Liver (tissue), 9 donors: ENCODE results near the gene TFAP2D. TPM values are rescaled to one million over a fixed set of nuclear protein-coding genes. Genes with fewer than 3 reads are reported as not detected.

Experiments
- DNase-seq: peaks from one replicate; pipeline ENCODE4 v3.0.0-alpha.2; 2017; ENCODE audit warnings: low spot score
- H3K27ac ChIP-seq, 2 donors: one replicate each; pipeline ENCODE4 v1.7.0; 2013; ENCODE audit warnings: inconsistent platforms in 2 of 2, low read length in 2 of 2, control low read depth in 1 of 2, low read depth in 1 of 2, mild to moderate bottlenecking in 1 of 2
- H3K27me3 ChIP-seq, 4 donors: one replicate each; pipeline versions ENCODE4 v1.6.1 to v1.7.0; 2013; ENCODE audit warnings: low read length in 3 of 4, inconsistent platforms in 1 of 4, mild to moderate bottlenecking in 1 of 4, moderate library complexity in 1 of 4; ENCODE audit not compliant: control insufficient read depth in 4 of 4, insufficient read depth in 4 of 4
- H3K36me3 ChIP-seq, 4 donors: one replicate each; pipeline versions ENCODE4 v1.6.1 to v1.7.0; 2013; ENCODE audit warnings: low read length in 3 of 4, mild to moderate bottlenecking in 3 of 4, low read depth in 1 of 4, moderate library complexity in 1 of 4; ENCODE audit not compliant: control insufficient read depth in 4 of 4, insufficient read depth in 3 of 4
- H3K4me1 ChIP-seq, 4 donors: one replicate each; pipeline versions ENCODE4 v1.6.1 to v1.7.0; 2013; ENCODE audit warnings: low read length in 3 of 4, mild to moderate bottlenecking in 3 of 4, moderate library complexity in 1 of 4; ENCODE audit not compliant: control insufficient read depth in 4 of 4, insufficient read depth in 4 of 4
- H3K4me3 ChIP-seq, 3 donors: one replicate each; pipeline versions ENCODE4 v1.6.1 to v1.7.0; 2013; ENCODE audit warnings: low read length in 3 of 3, control low read depth in 1 of 3, low read depth in 1 of 3, mild to moderate bottlenecking in 1 of 3
- H3K9ac ChIP-seq, 2 donors: one replicate each; pipeline ENCODE4 v1.7.0; 2013; ENCODE audit warnings: low read length in 2 of 2, mild to moderate bottlenecking in 2 of 2, moderate library complexity in 2 of 2, control low read depth in 1 of 2, low read depth in 1 of 2
- H3K9me3 ChIP-seq, 4 donors: one replicate each; pipeline versions ENCODE4 v1.6.1 to v1.7.0; 2013; ENCODE audit warnings: low read length in 3 of 4; ENCODE audit not compliant: control insufficient read depth in 4 of 4
- ATF3 ChIP-seq: IDR thresholded peaks from 2 replicates; pipeline ENCODE4 v1.6.1; 2016; ENCODE audit warnings: antibody characterized with exemption
- EGR1 ChIP-seq, 2 donors: IDR thresholded peaks; 2 replicates each; pipeline ENCODE4 v1.6.1; 2016 to 2018; ENCODE audit warnings: antibody characterized with exemption in 2 of 2, low read depth in 2 of 2
- FOXA1 ChIP-seq: IDR thresholded peaks from 2 replicates; pipeline ENCODE4 v1.6.1; 2016; ENCODE audit warnings: antibody characterized with exemption
- FOXA2 ChIP-seq: IDR thresholded peaks from 2 replicates; pipeline ENCODE4 v1.6.1; 2016; ENCODE audit warnings: antibody characterized with exemption
- GABPA ChIP-seq, 2 donors: IDR thresholded peaks in 1 of 2; conservative IDR thresholded peaks in 1 of 2; 2 replicates each; pipeline ENCODE4 v1.6.1; 2016; ENCODE audit warnings: antibody characterized with exemption in 2 of 2, mild to moderate bottlenecking in 1 of 2, moderate library complexity in 1 of 2
- HNF4A ChIP-seq, 2 donors: conservative IDR thresholded peaks; 2 replicates each; pipeline ENCODE4 v1.6.1; 2016; ENCODE audit warnings: antibody characterized with exemption in 2 of 2, mild to moderate bottlenecking in 2 of 2
- HNF4G ChIP-seq: IDR thresholded peaks from 2 replicates; pipeline ENCODE4 v1.6.1; 2016; ENCODE audit warnings: antibody characterized with exemption
- JUND ChIP-seq, 2 donors: IDR thresholded peaks; 2 replicates each; pipeline ENCODE4 v1.6.1; 2016; ENCODE audit warnings: antibody characterized with exemption in 2 of 2
- NR2F2 ChIP-seq: IDR thresholded peaks from 2 replicates; pipeline ENCODE4 v1.6.1; 2016; ENCODE audit warnings: antibody characterized with exemption
- RAD21 ChIP-seq, 2 donors: IDR thresholded peaks; 2 replicates each; pipeline ENCODE4 v1.6.1; 2016; ENCODE audit warnings: antibody characterized with exemption in 2 of 2, mild to moderate bottlenecking in 2 of 2
- RXRA ChIP-seq, 2 donors: IDR thresholded peaks; 2 replicates each; pipeline ENCODE4 v1.6.1; 2017 to 2018; ENCODE audit warnings: antibody characterized with exemption in 2 of 2, mild to moderate bottlenecking in 1 of 2
- SP1 ChIP-seq: IDR thresholded peaks from 2 replicates; pipeline ENCODE4 v1.6.1; 2018; ENCODE audit warnings: antibody characterized with exemption, mild to moderate bottlenecking
- TAF1 ChIP-seq: conservative IDR thresholded peaks from 2 replicates; pipeline ENCODE4 v1.6.1; 2016; ENCODE audit warnings: antibody characterized with exemption, mild to moderate bottlenecking
- YY1 ChIP-seq: IDR thresholded peaks from 2 replicates; pipeline ENCODE4 v1.6.1; 2016; ENCODE audit warnings: antibody characterized with exemption, mild to moderate bottlenecking
- WGBS: extraction: QIAGEN DNeasy Blood & Tissue Kit; methylation state at CpG from one replicate; pipeline ENCODE4 v1.1.7; 2013; 5-methylcytosine and 5-hydroxymethylcytosine counted together
- polyA plus RNA-seq, 2 donors: library from polyadenylated mRNA; stranded (reverse) in 1 of 2; unstranded in 1 of 2; fragments of 200-250 nt in 1 of 2; fragments of >200 nt in 1 of 2; fragmentation: Nextera tagmentation in 1 of 2; extraction: Ambion mirVana in 1 of 2; gene quantifications; one replicate each; pipeline versions ENCODE4 v1.2.1 to v1.2.3, GENCODE V29; 2013 to 2015
- total RNA-seq, 2 donors: library from RNA; depleted of rRNA; stranded (reverse); fragments of >200 nt; gene quantifications; one replicate each; pipeline ENCODE4 v1.2.3, GENCODE V29; 2014
- TF ChIP-seq, protein P1 (sequence below): IDR thresholded peaks from 2 replicates; pipeline ENCODE4 v1.6.1; 2016; ENCODE audit warnings: antibody characterized with exemption
- TF ChIP-seq, protein P2 (sequence below): IDR thresholded peaks from 2 replicates; pipeline ENCODE4 v1.6.1; 2016; ENCODE audit warnings: antibody characterized with exemption, mild to moderate bottlenecking
- TF ChIP-seq, protein P3 (sequence below): fragments of 150-350 bp; IDR thresholded peaks from 2 replicates; pipeline ENCODE4 v1.5.1; 2017; ENCODE audit warnings: improper control_type of control experiment, low read depth, low read length; ENCODE audit not compliant: missing input control
- TF ChIP-seq, protein P4 (sequence below): IDR thresholded peaks from 2 replicates; pipeline ENCODE4 v1.6.1; 2016; ENCODE audit warnings: antibody characterized with exemption
- donor health status: healthy.
- donor health status: healthy.
- donor health status: healthy.
- donor health status: healthy.
- donor health status: healthy.

TFAP2D gene
- total and polyA plus RNA-seq, 4 donors: not detected

- TF ChIP-seq HNF4A (conservative IDR thresholded peaks at IDR 0.05): peak; percentile 13 to 56
- TF ChIP-seq RXRA (IDR thresholded peaks at IDR 0.05): no peak
- TF ChIP-seq RAD21 (IDR thresholded peaks at IDR 0.05): no peak
- WGBS: 48% methylated on average over 3 of the region's 3 CpGs
Measured at GRCh38 chr6:50762798-50763197, 49.5 kb downstream of the TFAP2D start.

GRCh38 chr6:50778696-50779095, 65.4 kb downstream of the TFAP2D start:
- Histone ChIP-seq H3K9me3 (no peaks in the 10 kb centered on the region), H3K9ac (no peak overlapping the region), H3K27me3 (peaks cover 0 to 2% (median 0%) of the 10 kb centered on the region in 4 donors), H3K27ac (no peak overlapping the region), H3K4me1 (no peaks in the 10 kb centered on the region), H3K4me3 (no peak overlapping the region), H3K36me3 (no peaks in the 10 kb centered on the region)
- TF ChIP-seq RAD21 (IDR thresholded peaks at IDR 0.05): no peak
- TF ChIP-seq, protein P1, sequence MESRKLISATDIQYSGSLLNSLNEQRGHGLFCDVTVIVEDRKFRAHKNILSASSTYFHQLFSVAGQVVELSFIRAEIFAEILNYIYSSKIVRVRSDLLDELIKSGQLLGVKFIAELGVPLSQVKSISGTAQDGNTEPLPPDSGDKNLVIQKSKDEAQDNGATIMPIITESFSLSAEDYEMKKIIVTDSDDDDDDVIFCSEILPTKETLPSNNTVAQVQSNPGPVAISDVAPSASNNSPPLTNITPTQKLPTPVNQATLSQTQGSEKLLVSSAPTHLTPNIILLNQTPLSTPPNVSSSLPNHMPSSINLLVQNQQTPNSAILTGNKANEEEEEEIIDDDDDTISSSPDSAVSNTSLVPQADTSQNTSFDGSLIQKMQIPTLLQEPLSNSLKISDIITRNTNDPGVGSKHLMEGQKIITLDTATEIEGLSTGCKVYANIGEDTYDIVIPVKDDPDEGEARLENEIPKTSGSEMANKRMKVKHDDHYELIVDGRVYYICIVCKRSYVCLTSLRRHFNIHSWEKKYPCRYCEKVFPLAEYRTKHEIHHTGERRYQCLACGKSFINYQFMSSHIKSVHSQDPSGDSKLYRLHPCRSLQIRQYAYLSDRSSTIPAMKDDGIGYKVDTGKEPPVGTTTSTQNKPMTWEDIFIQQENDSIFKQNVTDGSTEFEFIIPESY: no peak
- no peak for TF ChIP-seq HNF4A (conservative IDR thresholded peaks at IDR 0.05)
- TF ChIP-seq, protein P2, sequence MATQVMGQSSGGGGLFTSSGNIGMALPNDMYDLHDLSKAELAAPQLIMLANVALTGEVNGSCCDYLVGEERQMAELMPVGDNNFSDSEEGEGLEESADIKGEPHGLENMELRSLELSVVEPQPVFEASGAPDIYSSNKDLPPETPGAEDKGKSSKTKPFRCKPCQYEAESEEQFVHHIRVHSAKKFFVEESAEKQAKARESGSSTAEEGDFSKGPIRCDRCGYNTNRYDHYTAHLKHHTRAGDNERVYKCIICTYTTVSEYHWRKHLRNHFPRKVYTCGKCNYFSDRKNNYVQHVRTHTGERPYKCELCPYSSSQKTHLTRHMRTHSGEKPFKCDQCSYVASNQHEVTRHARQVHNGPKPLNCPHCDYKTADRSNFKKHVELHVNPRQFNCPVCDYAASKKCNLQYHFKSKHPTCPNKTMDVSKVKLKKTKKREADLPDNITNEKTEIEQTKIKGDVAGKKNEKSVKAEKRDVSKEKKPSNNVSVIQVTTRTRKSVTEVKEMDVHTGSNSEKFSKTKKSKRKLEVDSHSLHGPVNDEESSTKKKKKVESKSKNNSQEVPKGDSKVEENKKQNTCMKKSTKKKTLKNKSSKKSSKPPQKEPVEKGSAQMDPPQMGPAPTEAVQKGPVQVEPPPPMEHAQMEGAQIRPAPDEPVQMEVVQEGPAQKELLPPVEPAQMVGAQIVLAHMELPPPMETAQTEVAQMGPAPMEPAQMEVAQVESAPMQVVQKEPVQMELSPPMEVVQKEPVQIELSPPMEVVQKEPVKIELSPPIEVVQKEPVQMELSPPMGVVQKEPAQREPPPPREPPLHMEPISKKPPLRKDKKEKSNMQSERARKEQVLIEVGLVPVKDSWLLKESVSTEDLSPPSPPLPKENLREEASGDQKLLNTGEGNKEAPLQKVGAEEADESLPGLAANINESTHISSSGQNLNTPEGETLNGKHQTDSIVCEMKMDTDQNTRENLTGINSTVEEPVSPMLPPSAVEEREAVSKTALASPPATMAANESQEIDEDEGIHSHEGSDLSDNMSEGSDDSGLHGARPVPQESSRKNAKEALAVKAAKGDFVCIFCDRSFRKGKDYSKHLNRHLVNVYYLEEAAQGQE: no peak
- no peak for TF ChIP-seq RXRA (IDR thresholded peaks at IDR 0.05)
- TF ChIP-seq EGR1 (IDR thresholded peaks at IDR 0.05; ENCODE audit: low read depth in 2 of 2): no peak
- no peak for TF ChIP-seq FOXA1
- no peak for TF ChIP-seq FOXA2
- TF ChIP-seq HNF4G: no peak
- TF ChIP-seq TAF1: no peak
- no peak for TF ChIP-seq GABPA (IDR thresholded peaks at IDR 0.05 in 1 of 2, conservative IDR thresholded peaks at IDR 0.05 in 1 of 2)
- TF ChIP-seq, protein P3, sequence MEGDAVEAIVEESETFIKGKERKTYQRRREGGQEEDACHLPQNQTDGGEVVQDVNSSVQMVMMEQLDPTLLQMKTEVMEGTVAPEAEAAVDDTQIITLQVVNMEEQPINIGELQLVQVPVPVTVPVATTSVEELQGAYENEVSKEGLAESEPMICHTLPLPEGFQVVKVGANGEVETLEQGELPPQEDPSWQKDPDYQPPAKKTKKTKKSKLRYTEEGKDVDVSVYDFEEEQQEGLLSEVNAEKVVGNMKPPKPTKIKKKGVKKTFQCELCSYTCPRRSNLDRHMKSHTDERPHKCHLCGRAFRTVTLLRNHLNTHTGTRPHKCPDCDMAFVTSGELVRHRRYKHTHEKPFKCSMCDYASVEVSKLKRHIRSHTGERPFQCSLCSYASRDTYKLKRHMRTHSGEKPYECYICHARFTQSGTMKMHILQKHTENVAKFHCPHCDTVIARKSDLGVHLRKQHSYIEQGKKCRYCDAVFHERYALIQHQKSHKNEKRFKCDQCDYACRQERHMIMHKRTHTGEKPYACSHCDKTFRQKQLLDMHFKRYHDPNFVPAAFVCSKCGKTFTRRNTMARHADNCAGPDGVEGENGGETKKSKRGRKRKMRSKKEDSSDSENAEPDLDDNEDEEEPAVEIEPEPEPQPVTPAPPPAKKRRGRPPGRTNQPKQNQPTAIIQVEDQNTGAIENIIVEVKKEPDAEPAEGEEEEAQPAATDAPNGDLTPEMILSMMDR: no peak
- TF ChIP-seq ATF3: no peak
- TF ChIP-seq, protein P4, sequence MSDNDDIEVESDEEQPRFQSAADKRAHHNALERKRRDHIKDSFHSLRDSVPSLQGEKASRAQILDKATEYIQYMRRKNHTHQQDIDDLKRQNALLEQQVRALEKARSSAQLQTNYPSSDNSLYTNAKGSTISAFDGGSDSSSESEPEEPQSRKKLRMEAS: no peak
- no peak for TF ChIP-seq JUND (IDR thresholded peaks at IDR 0.05)
- no peak for TF ChIP-seq NR2F2
- no peak for TF ChIP-seq YY1
- no peak for TF ChIP-seq SP1
- no peak for DNase-seq

More at GRCh38 chr6:50762798-50763197, 49.5 kb downstream of the TFAP2D start:
- Histone ChIP-seq H3K9ac (no peak overlapping the region), H3K4me3 (no peak overlapping the region), H3K27me3 (no peaks in the 10 kb centered on the region), H3K9me3 (no peaks in the 10 kb centered on the region), H3K27ac (no peak overlapping the region), H3K4me1 (no peaks in the 10 kb centered on the region), H3K36me3 (no peaks in the 10 kb centered on the region)
- no peak for DNase-seq
